Measurements from ENCODE around the gene KIF2A. TPM values are rescaled to one million over a fixed set of nuclear protein-coding genes. Genes with fewer than 3 reads are reported as not detected.

The KIF2A gene
- total and polyA plus RNA-seq, 2 of the 13 experiments (the other 11 are each of a cell fraction or from before 2014, with no cell fraction given), result 8.5 to 19.2 TPM

GRCh38 chr5:62305715-62306322 lies at the start of gene KIF2A (continued):
- 0 out of 2 replicates have a peak, but pooled peaks have one; percentile 32 for TF ChIP-seq SNAPC4 (CRISPR knock-in tag; IDR thresholded peaks at IDR 0.05)
- TF ChIP-seq ATRX (CRISPR knock-in tag; IDR thresholded peaks at IDR 0.05; ENCODE audit: borderline replicate concordance), result no peak
- peak; percentile 48; the same call in 1 of the 2 replicates for TF ChIP-seq ZBTB38 (CRISPR knock-in tag; IDR thresholded peaks at IDR 0.05)
- TF ChIP-seq GFI1 (CRISPR knock-in tag; IDR thresholded peaks at IDR 0.05; ENCODE audit: borderline replicate concordance), result peak; percentile 77
- TF ChIP-seq KLF12 (CRISPR knock-in tag; IDR thresholded peaks at IDR 0.05; ENCODE audit: borderline replicate concordance), result peak; percentile 94
- TF ChIP-seq KLF15 (CRISPR knock-in tag; IDR thresholded peaks at IDR 0.05; ENCODE audit: borderline replicate concordance), result peak; percentile 91; the same call in 1 of the 2 replicates
- no peak for TF ChIP-seq TP53 (CRISPR knock-in tag; conservative IDR thresholded peaks at IDR 0.05)
- TF ChIP-seq ZBTB3 (CRISPR knock-in tag; IDR thresholded peaks at IDR 0.05; ENCODE audit: borderline replicate concordance, low read depth), result 0 out of 2 replicates have a peak, but pooled peaks have one; percentile 46
- peak; percentile 86; the same call in 1 of the 2 replicates for TF ChIP-seq SIN3A (IDR thresholded peaks at IDR 0.05; ENCODE audit: borderline replicate concordance, low read depth, low read length)
- no peak for TF ChIP-seq PRPF4 (IDR thresholded peaks at IDR 0.05; ENCODE audit: low read depth, low read length, poor library complexity, severe bottlenecking)
- peak; percentile 56; the same call in 1 of the 2 replicates for TF ChIP-seq DZIP1 (CRISPR knock-in tag; IDR thresholded peaks at IDR 0.05)
- 0 out of 2 replicates have a peak, but pooled peaks have one; percentile 52 for TF ChIP-seq NAIF1 (CRISPR knock-in tag; IDR thresholded peaks at IDR 0.05; ENCODE audit: borderline replicate concordance)
- TF ChIP-seq TCF7 (IDR thresholded peaks at IDR 0.05; ENCODE audit: low read depth), result peak; percentile 70
- TF ChIP-seq ETV5 (CRISPR knock-in tag; IDR thresholded peaks at IDR 0.05; ENCODE audit: borderline replicate concordance), result peak; percentile 64
- TF ChIP-seq ZNF274 (CRISPR knock-in tag; IDR thresholded peaks at IDR 0.05), result no peak; the same call in 1 of the 2 replicates
- TF ChIP-seq, protein P1, sequence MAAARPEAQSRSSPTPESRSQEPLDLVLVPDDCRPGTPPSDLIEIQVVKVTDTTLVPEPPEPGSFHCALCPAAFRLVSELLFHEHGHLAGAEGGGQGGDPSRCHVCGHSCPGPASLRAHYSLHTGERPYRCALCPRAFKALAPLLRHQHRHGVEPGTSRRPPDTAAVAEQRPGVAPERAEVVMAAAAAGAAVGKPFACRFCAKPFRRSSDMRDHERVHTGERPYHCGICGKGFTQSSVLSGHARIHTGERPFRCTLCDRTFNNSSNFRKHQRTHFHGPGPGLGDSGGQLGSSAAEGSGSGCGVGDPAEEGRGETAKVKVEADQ (CRISPR knock-in tag; IDR thresholded peaks at IDR 0.05; ENCODE audit: borderline replicate concordance), result peak; percentile 68; the same call in 1 of the 2 replicates
- no peak for TF ChIP-seq TERF1 (CRISPR knock-in tag; IDR thresholded peaks at IDR 0.05)
- no peak for TF ChIP-seq ZNF232 (CRISPR knock-in tag; IDR thresholded peaks at IDR 0.05; ENCODE audit: borderline replicate concordance)
- TF ChIP-seq ZNF878 (CRISPR knock-in tag; IDR thresholded peaks at IDR 0.05), result peak; percentile 85
